ENCODE data around the gene TXNRD3. TPM values are rescaled to one million over a fixed set of nuclear protein-coding genes. Genes with fewer than 3 reads are reported as not detected.

Gene TXNRD3
- total RNA-seq, 2 experiments from 2014 or later, result 0.50 to 1.6 TPM

- Mint-ChIP-seq H3K4me1 (no peaks in the 10 kb centered on the region), H3K36me3 (no peaks in the 10 kb centered on the region), H3K9me3 (ENCODE audit: low read depth) (no peaks in the 10 kb centered on the region), H3K4me3 (no peak overlapping the region), H3K27ac (no peak overlapping the region), H3K27me3 (peaks cover 26% of the 10 kb centered on the region)
- ATAC-seq, result no peak
- CTCF ChIA-PET, result no interaction called here
- DNase-seq, result no peak
These were observed 73.4 kb downstream of the TXNRD3 start for GRCh38 chr3:126581569-126581968.

GRCh38 chr3:126580746-126581145 is 74.2 kb downstream of the TXNRD3 start:
- H3K9me3 Mint-ChIP-seq (ENCODE audit: low read depth), result no peaks in the 10 kb centered on the region
- H3K4me1 Mint-ChIP-seq, result no peaks in the 10 kb centered on the region
- H3K27ac Mint-ChIP-seq, result no peak overlapping the region
- H3K27me3 Mint-ChIP-seq, result peaks cover 26% of the 10 kb centered on the region
- H3K4me3 Mint-ChIP-seq, result no peak overlapping the region
- CTCF ChIA-PET, result no interaction called here
- DNase-seq (no peak), ATAC-seq (no peak)
- no peaks in the 10 kb centered on the region for H3K36me3 Mint-ChIP-seq

GRCh38 chr3:126578702-126579101 is 76.2 kb downstream of the TXNRD3 start:
- Mint-ChIP-seq H3K27me3 (peaks cover 26% of the 10 kb centered on the region), H3K4me1 (no peaks in the 10 kb centered on the region), H3K36me3 (no peaks in the 10 kb centered on the region), H3K27ac (no peak overlapping the region), H3K9me3 (ENCODE audit: low read depth) (no peaks in the 10 kb centered on the region), H3K4me3 (no peak overlapping the region)
- no peak for DNase-seq
- CTCF ChIA-PET, result no interaction called here
- ATAC-seq, result no peak

- CTCF ChIA-PET, result no interaction called here
- H3K36me3 Mint-ChIP-seq, result no peaks in the 10 kb centered on the region
- H3K27me3 Mint-ChIP-seq, result peaks cover 22% of the 10 kb centered on the region
- H3K9me3 Mint-ChIP-seq (ENCODE audit: low read depth), result no peaks in the 10 kb centered on the region
- H3K27ac Mint-ChIP-seq, result no peak overlapping the region
- H3K4me1 Mint-ChIP-seq, result no peaks in the 10 kb centered on the region
- H3K4me3 Mint-ChIP-seq, result no peak overlapping the region
- ATAC-seq (no peak), DNase-seq (no peak)
These were observed 77.7 kb downstream of the TXNRD3 start for GRCh38 chr3:126577261-126577660.

GRCh38 chr3:126573492-126574117 is 81.3 kb downstream of the TXNRD3 start:
- Mint-ChIP-seq H3K9me3 (ENCODE audit: low read depth) (no peaks in the 10 kb centered on the region), H3K27me3 (peaks cover 14% of the 10 kb centered on the region), H3K27ac (no peak overlapping the region), H3K36me3 (no peaks in the 10 kb centered on the region), H3K4me1 (no peaks in the 10 kb centered on the region), H3K4me3 (no peak overlapping the region)
- CTCF ChIA-PET, result no interaction called here
- DNase-seq (no peak), ATAC-seq (no peak)

- Mint-ChIP-seq H3K27ac (no peak overlapping the region), H3K27me3 (peaks cover 25% of the 10 kb centered on the region), H3K36me3 (no peaks in the 10 kb centered on the region), H3K4me1 (no peaks in the 10 kb centered on the region), H3K9me3 (ENCODE audit: low read depth) (no peaks in the 10 kb centered on the region), H3K4me3 (no peak overlapping the region)
- ATAC-seq (no peak), DNase-seq (no peak)
- CTCF ChIA-PET, result no interaction called here
These were observed 83.8 kb downstream of the TXNRD3 start for GRCh38 chr3:126571078-126571477.

- no peak overlapping the region for H3K4me3 Mint-ChIP-seq
- H3K27me3 Mint-ChIP-seq, result peaks cover 31% of the 10 kb centered on the region
- H3K27ac Mint-ChIP-seq, result no peak overlapping the region
- DNase-seq (no peak), ATAC-seq (no peak)
- no peaks in the 10 kb centered on the region for H3K9me3 Mint-ChIP-seq (ENCODE audit: low read depth)
- CTCF ChIA-PET, result no interaction called here
- H3K36me3 Mint-ChIP-seq, result no peaks in the 10 kb centered on the region
- no peaks in the 10 kb centered on the region for H3K4me1 Mint-ChIP-seq
These were observed 84.8 kb downstream of the TXNRD3 start for GRCh38 chr3:126570103-126570541.

- Mint-ChIP-seq H3K9me3 (ENCODE audit: low read depth) (no peaks in the 10 kb centered on the region), H3K27ac (no peak overlapping the region), H3K36me3 (no peaks in the 10 kb centered on the region), H3K4me1 (no peaks in the 10 kb centered on the region), H3K4me3 (no peak overlapping the region), H3K27me3 (peaks cover 34% of the 10 kb centered on the region)
- ATAC-seq (no peak), DNase-seq (no peak)
- CTCF ChIA-PET, result no interaction called here
These were observed 85.4 kb downstream of the TXNRD3 start for GRCh38 chr3:126569390-126569975.

- H3K4me1 Mint-ChIP-seq, result no peaks in the 10 kb centered on the region
These were observed 86.1 kb downstream of the TXNRD3 start for GRCh38 chr3:126568776-126569342.

GRCh38 chr3:126567696-126568438 is 87.1 kb downstream of the TXNRD3 start:
- no peaks in the 10 kb centered on the region for H3K4me1 Mint-ChIP-seq
- H3K27ac Mint-ChIP-seq, result no peak overlapping the region
- H3K4me3 Mint-ChIP-seq, result no peak overlapping the region
- peaks cover 32% of the 10 kb centered on the region for H3K27me3 Mint-ChIP-seq
- ATAC-seq, result no peak
- H3K9me3 Mint-ChIP-seq (ENCODE audit: low read depth), result no peaks in the 10 kb centered on the region
- CTCF ChIA-PET, result no interaction called here
- H3K36me3 Mint-ChIP-seq, result no peaks in the 10 kb centered on the region
- DNase-seq, result no peak

More at GRCh38 chr3:126568776-126569342, 86.1 kb downstream of the TXNRD3 start:
- Mint-ChIP-seq H3K4me3 (no peak overlapping the region), H3K27ac (no peak overlapping the region), H3K9me3 (ENCODE audit: low read depth) (no peaks in the 10 kb centered on the region), H3K27me3 (peaks cover 30% of the 10 kb centered on the region), H3K36me3 (no peaks in the 10 kb centered on the region)
- CTCF ChIA-PET, result no interaction called here
- ATAC-seq, result no peak
- no peak for DNase-seq

GRCh38 chr3:126562737-126563276 is 92.1 kb downstream of the TXNRD3 start:
- Mint-ChIP-seq H3K36me3 (no peaks in the 10 kb centered on the region), H3K4me3 (no peak overlapping the region), H3K27ac (no peak overlapping the region), H3K4me1 (no peaks in the 10 kb centered on the region), H3K27me3 (peaks cover 50% of the 10 kb centered on the region), H3K9me3 (ENCODE audit: low read depth) (no peaks in the 10 kb centered on the region)
- DNase-seq, result no peak
- CTCF ChIA-PET, result no interaction called here
- ATAC-seq, result no peak

- no peaks in the 10 kb centered on the region for H3K9me3 Mint-ChIP-seq (ENCODE audit: low read depth)
- CTCF ChIA-PET, result no interaction called here
- no peaks in the 10 kb centered on the region for H3K36me3 Mint-ChIP-seq
- no peaks in the 10 kb centered on the region for H3K4me1 Mint-ChIP-seq
- H3K4me3 Mint-ChIP-seq, result no peak within 1 kb of the TSS
- H3K27me3 Mint-ChIP-seq, result peaks cover 25% of the 10 kb centered on the region
- ATAC-seq, result no peak
- H3K27ac Mint-ChIP-seq, result no peak within 1 kb of the TSS
- peak; percentile 26 for DNase-seq
These were observed 96.4 kb downstream of the TXNRD3 start, which contains the start of gene C3orf22 for GRCh38 chr3:126558336-126559071. TSS of gene C3orf22 (minus strand) at chr3:126558932. CDS start at chr3:126553390, 5,542 bp downstream.

GRCh38 chr3:126557761-126558160 is 97.2 kb downstream of the TXNRD3 start:
- peaks cover 19% of the 10 kb centered on the region for H3K27me3 Mint-ChIP-seq
- no peaks in the 10 kb centered on the region for H3K4me1 Mint-ChIP-seq
- no peaks in the 10 kb centered on the region for H3K36me3 Mint-ChIP-seq
- CTCF ChIA-PET, result no interaction called here
- no peak for ATAC-seq
- peak; percentile 26 for DNase-seq
- no peak overlapping the region for H3K4me3 Mint-ChIP-seq
- H3K27ac Mint-ChIP-seq, result no peak overlapping the region
- H3K9me3 Mint-ChIP-seq (ENCODE audit: low read depth), result no peaks in the 10 kb centered on the region
